SK-N-SH treated with all-trans-retinoic acid at 6 μM for 48 hours (cell line): ENCODE data around the gene CNPY4.

Experiments used
- ATAC-seq: fragments of 200-7000 bp; cut with Tn5 transposase; 3 replicates; pipeline ENCODE4 v1.9.1; 2020; ENCODE audit warnings: mild to moderate bottlenecking, moderate library complexity
- BACH2 ChIP-seq: fragments of 250-450 bp; sonication (Bioruptor Pico); IDR thresholded peaks from 2 replicates; pipeline ENCODE4 v1.9.0; 2021; ENCODE audit warnings: mild to moderate bottlenecking, borderline replicate concordance
- CREB5 ChIP-seq: fragments of 250-450 bp; sonication (Bioruptor Pico); IDR thresholded peaks from 2 replicates; pipeline ENCODE4 v1.5.1; 2020; ENCODE audit warnings: low read depth, mild to moderate bottlenecking, moderate library complexity
- CSDC2 ChIP-seq: fragments of 250-450 bp; sonication (Bioruptor Pico); IDR thresholded peaks from 2 replicates; pipeline ENCODE4 v1.5.0; 2020; ENCODE audit warnings: mild to moderate bottlenecking, moderate library complexity
- ESRRG ChIP-seq: fragments of 250-450 bp; sonication (Bioruptor Pico); IDR thresholded peaks from 2 replicates; pipeline ENCODE4 v1.6.1; 2021; ENCODE audit warnings: mild to moderate bottlenecking
- GLIS3 ChIP-seq: fragments of 250-450 bp; sonication (Bioruptor Pico); IDR thresholded peaks from 2 replicates; pipeline ENCODE4 v1.5.0; 2020; ENCODE audit warnings: mild to moderate bottlenecking, moderate library complexity
- ISL1 ChIP-seq: fragments of 250-450 bp; sonication (Bioruptor Pico); IDR thresholded peaks from 2 replicates; pipeline ENCODE4 v2.1.2; 2022; ENCODE audit warnings: mild to moderate bottlenecking, moderate library complexity
- OSR1 ChIP-seq: fragments of 250-450 bp; sonication (Bioruptor Pico); IDR thresholded peaks from 2 replicates; pipeline ENCODE4 v1.8.0; 2022; ENCODE audit warnings: moderate library complexity, mild to moderate bottlenecking, inconsistent platforms
- POU6F1 ChIP-seq: fragments of 250-450 bp; sonication (Bioruptor Pico); IDR thresholded peaks from 2 replicates; pipeline ENCODE4 v1.8.0; 2021; ENCODE audit warnings: low read depth, mild to moderate bottlenecking, moderate library complexity, borderline replicate concordance
- PPARA ChIP-seq: fragments of 250-450 bp; sonication (Bioruptor Pico); IDR thresholded peaks from 2 replicates; pipeline ENCODE4 v1.5.0; 2020; ENCODE audit warnings: mild to moderate bottlenecking, borderline replicate concordance
- RARB ChIP-seq: fragments of 250-450 bp; sonication (Bioruptor Pico); IDR thresholded peaks from 2 replicates; pipeline ENCODE4 v1.8.0; 2021; ENCODE audit warnings: mild to moderate bottlenecking, moderate library complexity
- SNAI2 ChIP-seq: fragments of 250-450 bp; sonication (Bioruptor Pico); IDR thresholded peaks from 2 replicates; pipeline ENCODE4 v1.5.0; 2020; ENCODE audit warnings: mild to moderate bottlenecking, moderate library complexity
- TCF4 ChIP-seq: fragments of 250-450 bp; sonication (Bioruptor Pico); IDR thresholded peaks from 2 replicates; pipeline ENCODE4 v1.8.0; 2021; ENCODE audit warnings: mild to moderate bottlenecking, moderate library complexity, borderline replicate concordance
- TSHZ2 ChIP-seq: fragments of 250-450 bp; sonication (Bioruptor Pico); IDR thresholded peaks from 2 replicates; pipeline ENCODE4 v1.5.0; 2020; ENCODE audit warnings: mild to moderate bottlenecking, moderate library complexity
- ZC3H10 ChIP-seq: fragments of 250-450 bp; sonication (Bioruptor Pico); IDR thresholded peaks from 2 replicates; pipeline ENCODE4 v1.5.1; 2021; ENCODE audit warnings: mild to moderate bottlenecking, moderate library complexity
- ZFP3 ChIP-seq: fragments of 250-450 bp; sonication (Bioruptor Pico); IDR thresholded peaks from 2 replicates; pipeline ENCODE4 v1.5.0; 2020; ENCODE audit warnings: mild to moderate bottlenecking, moderate library complexity
- ZFP30 ChIP-seq: fragments of 450-650 bp; formaldehyde crosslinking; IDR thresholded peaks from 2 replicates; pipeline ENCODE4 v1.5.0; 2022; ENCODE audit warnings: mild to moderate bottlenecking, moderate library complexity
- ZNF565 ChIP-seq: fragments of 450-650 bp; formaldehyde crosslinking; conservative IDR thresholded peaks from 2 replicates; pipeline ENCODE4 v1.5.0; 2020; ENCODE audit warnings: low read depth, mild to moderate bottlenecking, moderate library complexity
- ZNF70 ChIP-seq: fragments of 450-650 bp; formaldehyde crosslinking; IDR thresholded peaks from 2 replicates; pipeline ENCODE4 v1.5.0; 2020; ENCODE audit warnings: mild to moderate bottlenecking, moderate library complexity
- ZNF8 ChIP-seq: fragments of 450-650 bp; formaldehyde crosslinking; IDR thresholded peaks from 2 replicates; pipeline ENCODE4 v1.5.0; 2020; ENCODE audit warnings: mild to moderate bottlenecking, moderate library complexity
- TF ChIP-seq, protein P1 (sequence below): fragments of 250-450 bp; sonication (Bioruptor Pico); IDR thresholded peaks from 2 replicates; pipeline ENCODE4 v1.8.0; 2020; ENCODE audit warnings: mild to moderate bottlenecking, moderate library complexity, borderline replicate concordance
- TF ChIP-seq, protein P2 (sequence below): fragments of 250-450 bp; sonication (Bioruptor Pico); IDR thresholded peaks from 2 replicates; pipeline ENCODE4 v1.5.1; 2021; ENCODE audit warnings: mild to moderate bottlenecking, moderate library complexity

The CNPY4 gene

GRCh38 chr7:100171840-100172239 is 52.4 kb downstream of the CNPY4 start:
- TF ChIP-seq TCF4 (CRISPR knock-in tag) (no peak), PPARA (CRISPR knock-in tag) (no peak), TSHZ2 (no peak), ZNF565 (CRISPR knock-in tag) (no peak), POU6F1 (CRISPR knock-in tag) (no peak), ZC3H10 (CRISPR knock-in tag) (no peak), ZFP3 (CRISPR knock-in tag) (no peak), RARB (CRISPR knock-in tag) (no peak), GLIS3 (CRISPR knock-in tag) (no peak), ZNF8 (no peak), ZNF70 (no peak)
- ATAC-seq = no peak

DNA sequence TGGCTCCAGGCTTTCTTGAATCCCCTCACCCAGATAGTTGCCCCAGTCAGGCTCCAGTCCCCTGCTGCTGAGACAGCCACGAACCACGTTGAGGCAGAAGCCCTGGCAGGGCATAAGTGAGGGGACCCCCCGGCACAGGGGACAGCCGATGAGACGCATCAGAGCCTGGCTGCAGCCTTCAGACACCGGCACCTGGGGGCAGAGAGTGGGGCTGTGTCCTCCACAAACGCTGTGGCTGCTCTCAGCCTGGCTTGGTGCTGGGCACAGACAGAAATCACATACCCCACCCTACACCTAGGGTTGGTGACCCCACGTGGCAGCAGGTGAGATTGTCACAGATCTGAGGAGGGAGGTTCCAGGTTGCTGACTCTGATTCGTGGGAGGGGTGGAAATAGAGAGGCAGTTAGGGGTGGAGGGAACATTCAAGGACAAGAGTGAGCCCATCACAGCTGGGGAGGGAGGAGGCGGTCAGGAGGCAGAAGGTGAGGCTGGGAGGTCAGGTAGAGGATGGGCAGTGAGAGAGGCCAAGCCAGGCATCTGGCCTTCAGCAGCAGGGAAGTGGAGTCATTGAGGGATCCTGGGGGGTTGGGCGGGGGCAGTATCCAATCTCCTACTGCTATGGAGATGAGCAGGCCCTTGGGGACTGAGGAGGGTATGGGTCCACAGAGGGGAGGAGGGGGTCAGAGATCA is 54.5 kb downstream of the CNPY4 start:
- no peak for ATAC-seq
- TF ChIP-seq TSHZ2 (no peak), ISL1 (CRISPR knock-in tag) (no peak), RARB (CRISPR knock-in tag) (no peak), GLIS3 (CRISPR knock-in tag) (no peak), BACH2 (CRISPR knock-in tag) (no peak), CSDC2 (CRISPR knock-in tag) (no peak), ZNF70 (no peak), OSR1 (CRISPR knock-in tag) (no peak), CREB5 (CRISPR knock-in tag) (no peak), ESRRG (CRISPR knock-in tag) (no peak), ZFP3 (CRISPR knock-in tag) (no peak), SNAI2 (CRISPR knock-in tag) (no peak), ZFP30 (CRISPR knock-in tag) (no peak), ZNF565 (CRISPR knock-in tag) (no peak)
- TF ChIP-seq, protein P1, sequence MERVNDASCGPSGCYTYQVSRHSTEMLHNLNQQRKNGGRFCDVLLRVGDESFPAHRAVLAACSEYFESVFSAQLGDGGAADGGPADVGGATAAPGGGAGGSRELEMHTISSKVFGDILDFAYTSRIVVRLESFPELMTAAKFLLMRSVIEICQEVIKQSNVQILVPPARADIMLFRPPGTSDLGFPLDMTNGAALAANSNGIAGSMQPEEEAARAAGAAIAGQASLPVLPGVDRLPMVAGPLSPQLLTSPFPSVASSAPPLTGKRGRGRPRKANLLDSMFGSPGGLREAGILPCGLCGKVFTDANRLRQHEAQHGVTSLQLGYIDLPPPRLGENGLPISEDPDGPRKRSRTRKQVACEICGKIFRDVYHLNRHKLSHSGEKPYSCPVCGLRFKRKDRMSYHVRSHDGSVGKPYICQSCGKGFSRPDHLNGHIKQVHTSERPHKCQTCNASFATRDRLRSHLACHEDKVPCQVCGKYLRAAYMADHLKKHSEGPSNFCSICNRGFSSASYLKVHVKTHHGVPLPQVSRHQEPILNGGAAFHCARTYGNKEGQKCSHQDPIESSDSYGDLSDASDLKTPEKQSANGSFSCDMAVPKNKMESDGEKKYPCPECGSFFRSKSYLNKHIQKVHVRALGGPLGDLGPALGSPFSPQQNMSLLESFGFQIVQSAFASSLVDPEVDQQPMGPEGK (CRISPR knock-in tag) = no peak
- TF ChIP-seq, protein P2, sequence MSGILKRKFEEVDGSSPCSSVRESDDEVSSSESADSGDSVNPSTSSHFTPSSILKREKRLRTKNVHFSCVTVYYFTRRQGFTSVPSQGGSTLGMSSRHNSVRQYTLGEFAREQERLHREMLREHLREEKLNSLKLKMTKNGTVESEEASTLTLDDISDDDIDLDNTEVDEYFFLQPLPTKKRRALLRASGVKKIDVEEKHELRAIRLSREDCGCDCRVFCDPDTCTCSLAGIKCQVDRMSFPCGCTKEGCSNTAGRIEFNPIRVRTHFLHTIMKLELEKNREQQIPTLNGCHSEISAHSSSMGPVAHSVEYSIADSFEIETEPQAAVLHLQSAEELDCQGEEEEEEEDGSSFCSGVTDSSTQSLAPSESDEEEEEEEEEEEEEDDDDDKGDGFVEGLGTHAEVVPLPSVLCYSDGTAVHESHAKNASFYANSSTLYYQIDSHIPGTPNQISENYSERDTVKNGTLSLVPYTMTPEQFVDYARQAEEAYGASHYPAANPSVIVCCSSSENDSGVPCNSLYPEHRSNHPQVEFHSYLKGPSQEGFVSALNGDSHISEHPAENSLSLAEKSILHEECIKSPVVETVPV (CRISPR knock-in tag) = no peak
